HEK293 (cell line): Measurements from ENCODE around the gene SVIL.

Source experiments
- ZBTB8A ChIP-seq: fragments of 450-650 bp; formaldehyde crosslinking; IDR thresholded peaks from 2 replicates; pipeline ENCODE4 v1.5.1; 2016; ENCODE audit warnings: missing biosample characterization, missing genetic modification characterization
- ZNF549 ChIP-seq: fragments of 450-650 bp; IDR thresholded peaks from 2 replicates; pipeline ENCODE4 v1.5.1; 2018; ENCODE audit warnings: missing biosample characterization, missing genetic modification characterization, mild to moderate bottlenecking, inconsistent platforms, moderate library complexity
- ZNF830 ChIP-seq: fragments of 450-650 bp; IDR thresholded peaks from 2 replicates; pipeline ENCODE4 v1.5.0; 2018; ENCODE audit warnings: missing biosample characterization, missing genetic modification characterization, low read depth, mild to moderate bottlenecking, moderate library complexity
- ZNF843 ChIP-seq: fragments of 450-650 bp; formaldehyde crosslinking; IDR thresholded peaks from 2 replicates; pipeline ENCODE4 v1.5.1; 2016; ENCODE audit warnings: missing biosample characterization, missing genetic modification characterization
- TF ChIP-seq, protein P1 (sequence below): fragments of 450-650 bp; formaldehyde crosslinking; IDR thresholded peaks from 2 replicates; pipeline ENCODE4 v1.5.1; 2016; ENCODE audit warnings: missing biosample characterization, missing genetic modification characterization
- TF ChIP-seq, protein P2 (sequence below): fragments of 450-650 bp; formaldehyde crosslinking; IDR thresholded peaks from 2 replicates; pipeline ENCODE4 v1.5.1; 2016; ENCODE audit warnings: missing biosample characterization, missing genetic modification characterization, low read depth

DNA sequence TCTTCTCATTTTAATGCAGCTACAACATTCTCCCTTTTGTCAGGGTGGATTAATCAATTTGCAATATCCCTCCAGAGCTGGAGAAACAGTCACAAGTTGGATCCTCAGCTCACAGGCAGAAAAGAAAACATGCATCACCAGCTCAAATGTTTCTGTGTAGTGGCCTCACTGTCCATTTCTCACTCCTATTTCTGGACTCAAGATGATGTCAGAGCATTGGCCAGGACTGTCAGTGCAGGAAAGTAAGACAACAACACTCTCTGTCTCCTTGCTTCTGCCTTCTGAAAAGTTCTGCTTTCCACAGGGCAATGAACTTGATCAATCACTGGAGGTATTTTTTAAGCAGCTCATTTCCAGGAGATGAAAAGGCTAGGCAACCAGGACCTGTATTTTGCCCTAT, 8.2 kb upstream of the SVIL start:
- TF ChIP-seq ZNF830 (tag by site-specific recombination) (no peak), ZBTB8A (tag by site-specific recombination) (no peak), ZNF843 (tag by site-specific recombination) (no peak), ZNF549 (no peak)
- TF ChIP-seq, protein P1, sequence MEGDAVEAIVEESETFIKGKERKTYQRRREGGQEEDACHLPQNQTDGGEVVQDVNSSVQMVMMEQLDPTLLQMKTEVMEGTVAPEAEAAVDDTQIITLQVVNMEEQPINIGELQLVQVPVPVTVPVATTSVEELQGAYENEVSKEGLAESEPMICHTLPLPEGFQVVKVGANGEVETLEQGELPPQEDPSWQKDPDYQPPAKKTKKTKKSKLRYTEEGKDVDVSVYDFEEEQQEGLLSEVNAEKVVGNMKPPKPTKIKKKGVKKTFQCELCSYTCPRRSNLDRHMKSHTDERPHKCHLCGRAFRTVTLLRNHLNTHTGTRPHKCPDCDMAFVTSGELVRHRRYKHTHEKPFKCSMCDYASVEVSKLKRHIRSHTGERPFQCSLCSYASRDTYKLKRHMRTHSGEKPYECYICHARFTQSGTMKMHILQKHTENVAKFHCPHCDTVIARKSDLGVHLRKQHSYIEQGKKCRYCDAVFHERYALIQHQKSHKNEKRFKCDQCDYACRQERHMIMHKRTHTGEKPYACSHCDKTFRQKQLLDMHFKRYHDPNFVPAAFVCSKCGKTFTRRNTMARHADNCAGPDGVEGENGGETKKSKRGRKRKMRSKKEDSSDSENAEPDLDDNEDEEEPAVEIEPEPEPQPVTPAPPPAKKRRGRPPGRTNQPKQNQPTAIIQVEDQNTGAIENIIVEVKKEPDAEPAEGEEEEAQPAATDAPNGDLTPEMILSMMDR (tag by site-specific recombination) = no peak
- TF ChIP-seq, protein P2, sequence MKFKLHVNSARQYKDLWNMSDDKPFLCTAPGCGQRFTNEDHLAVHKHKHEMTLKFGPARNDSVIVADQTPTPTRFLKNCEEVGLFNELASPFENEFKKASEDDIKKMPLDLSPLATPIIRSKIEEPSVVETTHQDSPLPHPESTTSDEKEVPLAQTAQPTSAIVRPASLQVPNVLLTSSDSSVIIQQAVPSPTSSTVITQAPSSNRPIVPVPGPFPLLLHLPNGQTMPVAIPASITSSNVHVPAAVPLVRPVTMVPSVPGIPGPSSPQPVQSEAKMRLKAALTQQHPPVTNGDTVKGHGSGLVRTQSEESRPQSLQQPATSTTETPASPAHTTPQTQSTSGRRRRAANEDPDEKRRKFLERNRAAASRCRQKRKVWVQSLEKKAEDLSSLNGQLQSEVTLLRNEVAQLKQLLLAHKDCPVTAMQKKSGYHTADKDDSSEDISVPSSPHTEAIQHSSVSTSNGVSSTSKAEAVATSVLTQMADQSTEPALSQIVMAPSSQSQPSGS (tag by site-specific recombination) = no peak
